IMR-90 (cell line): ENCODE results near the gene PC. TPM values are rescaled to one million over a fixed set of nuclear protein-coding genes. Genes with fewer than 3 reads are reported as not detected.

ENCODE experiments used
- ATAC-seq: fragments of 200-7000 bp; cut with Tn5 transposase; 2 replicates; pipeline ENCODE4 v1.9.1; 2020; ENCODE audit warnings: low read depth, mild to moderate bottlenecking, moderate library complexity
- BruUV-seq: library from RNA; stranded (reverse); fragments of 400-500 nt; replicated peaks from 2 replicates; lab custom pipeline; 2021; lab: Mats Ljungman, UMichigan
- CTCF ChIA-PET: fragments of 300-600 bp; formaldehyde crosslinking; extraction: SDS; loops from one replicate; lab custom pipeline; 2021; ENCODE audit warnings: antibody characterized with exemption; lab: Yijun Ruan, JAX
- POLR2A ChIA-PET: fragments of 300-600 bp; sonication (Branson Sonifier 250); formaldehyde crosslinking; loops from one replicate; lab custom pipeline; 2022; ENCODE audit warnings: antibody characterized with exemption; ENCODE audit not compliant: unreplicated experiment; lab: Charles Lee
- DNase-seq: peaks from one replicate; pipeline ENCODE4 v3.0.0; 2013
- H2AFZ ChIP-seq: replicated peaks from 2 replicates; pipeline ENCODE3; 2013; ENCODE audit warnings: low read length, mild to moderate bottlenecking; ENCODE audit not compliant: poor library complexity
- H2AK5ac ChIP-seq: 2 replicates; pipeline ENCODE4 v1.6.1; 2013; ENCODE audit warnings: low read depth, low read length, inconsistent platforms
- H2AK9ac ChIP-seq: replicated peaks from 2 replicates; pipeline ENCODE3; 2013; ENCODE audit warnings: mild to moderate bottlenecking, low read depth, low read length, moderate library complexity; ENCODE audit not compliant: poor library complexity
- H2BK120ac ChIP-seq: 2 replicates; pipeline ENCODE4 v1.6.1; 2013; ENCODE audit warnings: low read depth, low read length, inconsistent platforms
- H2BK15ac ChIP-seq: 3 replicates; pipeline ENCODE4 v1.6.1; 2013; ENCODE audit warnings: low read depth, low read length, inconsistent platforms
- H2BK20ac ChIP-seq: 2 replicates; pipeline ENCODE4 v1.6.1; 2013; ENCODE audit warnings: low read depth, mild to moderate bottlenecking, inconsistent platforms, low read length, moderate library complexity
- H2BK5ac ChIP-seq: 2 replicates; pipeline ENCODE4 v1.6.1; 2013; ENCODE audit warnings: mild to moderate bottlenecking, low read depth, low read length, inconsistent platforms; ENCODE audit not compliant: poor library complexity, severe bottlenecking
- H3K14ac ChIP-seq: replicated peaks from 2 replicates; pipeline ENCODE4 v1.6.1; 2013; ENCODE audit warnings: low read depth, low read length, inconsistent platforms
- H3K18ac ChIP-seq: 2 replicates; pipeline ENCODE4 v1.6.1; 2013; ENCODE audit warnings: low read depth, low read length, control low read depth
- H3K23ac ChIP-seq: 2 replicates; pipeline ENCODE4 v1.6.1; 2013; ENCODE audit warnings: low read depth, low read length, inconsistent platforms
- H3K27ac ChIP-seq: 2 replicates; pipeline ENCODE4 v1.5.1; 2013; ENCODE audit warnings: mild to moderate bottlenecking, control low read depth, low read length; ENCODE audit not compliant: insufficient read depth
- H3K27me3 ChIP-seq: 2 replicates; pipeline ENCODE4 v1.6.1; 2013; ENCODE audit warnings: low read length; ENCODE audit not compliant: control insufficient read depth, insufficient read depth
- H3K36me3 ChIP-seq: 2 replicates; pipeline ENCODE4 v1.6.1; 2013; ENCODE audit warnings: low read length, mixed read lengths; ENCODE audit not compliant: control insufficient read depth, insufficient read depth
- H3K4ac ChIP-seq: 2 replicates; pipeline ENCODE4 v1.6.1; 2013; ENCODE audit warnings: low read depth, low read length, inconsistent platforms
- H3K4me1 ChIP-seq: 2 replicates; pipeline ENCODE4 v1.6.1; 2013; ENCODE audit warnings: low read length, mixed read lengths; ENCODE audit not compliant: control insufficient read depth, insufficient read depth
- H3K4me2 ChIP-seq: 2 replicates; pipeline ENCODE4 v1.6.1; 2013; ENCODE audit warnings: low read depth, mild to moderate bottlenecking, control low read depth, low read length, moderate library complexity
- H3K4me3 ChIP-seq: 2 replicates; pipeline ENCODE4 v1.5.1; 2013; ENCODE audit warnings: low read depth, mild to moderate bottlenecking, control low read depth, low read length, moderate library complexity; ENCODE audit not compliant: insufficient read depth
- H3K56ac ChIP-seq: 2 replicates; pipeline ENCODE4 v1.6.1; 2013; ENCODE audit warnings: low read length, inconsistent platforms; ENCODE audit not compliant: insufficient read depth; ENCODE audit errors: extremely low read depth
- H3K79me1 ChIP-seq, 2 experiments: 2 replicates each; pipeline ENCODE4 v1.6.1; 2013; ENCODE audit warnings: low read length in 2 of 2, inconsistent platforms in 1 of 2, low read depth in 1 of 2
- H3K9ac ChIP-seq: 2 replicates; pipeline ENCODE4 v1.6.1; 2013; ENCODE audit warnings: low read depth, low read length, control low read depth
- H3K9me1 ChIP-seq: 2 replicates; pipeline ENCODE4 v1.6.1; 2013; ENCODE audit warnings: low read length, inconsistent platforms; ENCODE audit not compliant: insufficient read depth
- H3K9me3 ChIP-seq: 2 replicates; pipeline ENCODE4 v1.6.1; 2013; ENCODE audit warnings: low read length; ENCODE audit not compliant: control insufficient read depth, insufficient read depth
- H4K20me1 ChIP-seq: 2 replicates; pipeline ENCODE4 v1.6.1; 2013; ENCODE audit warnings: low read length, inconsistent platforms; ENCODE audit not compliant: insufficient read depth
- H4K5ac ChIP-seq: 2 replicates; pipeline ENCODE4 v1.6.1; 2013; ENCODE audit warnings: mild to moderate bottlenecking, low read depth, low read length, control low read depth
- H4K8ac ChIP-seq, 2 experiments: 2 replicates each; pipeline ENCODE4 v1.6.1; 2013; ENCODE audit warnings: low read depth in 2 of 2, low read length in 2 of 2, control low read depth in 1 of 2, inconsistent platforms in 1 of 2
- H4K91ac ChIP-seq: 2 replicates; pipeline ENCODE4 v1.6.1; 2013; ENCODE audit warnings: low read depth, low read length, inconsistent platforms; ENCODE audit not compliant: insufficient read depth
- BHLHE40 ChIP-seq: fragments of 150-350 bp; IDR thresholded peaks from 2 replicates; pipeline ENCODE4 v1.6.1; 2016; ENCODE audit warnings: mild to moderate bottlenecking, low read depth, low read length
- CEBPB ChIP-seq: IDR thresholded peaks from 2 replicates; pipeline ENCODE4 v1.6.1; 2012; ENCODE audit warnings: low read depth, low read length, improper control_type of control experiment
- CHD1 ChIP-seq: IDR thresholded peaks from 2 replicates; pipeline ENCODE4 v1.6.1; 2012; ENCODE audit warnings: low read depth, low read length, improper control_type of control experiment
- CTCF ChIP-seq: conservative IDR thresholded peaks from 2 replicates; pipeline ENCODE4 v1.5.1; 2012; ENCODE audit warnings: mild to moderate bottlenecking, low read depth, low read length, improper control_type of control experiment
- ELK1 ChIP-seq: fragments of 150-350 bp; IDR thresholded peaks from 2 replicates; pipeline ENCODE4 v1.6.1; 2016; ENCODE audit warnings: low read depth, mild to moderate bottlenecking, low read length, moderate library complexity, borderline replicate concordance
- FOS ChIP-seq: fragments of 150-350 bp; IDR thresholded peaks from 2 replicates; pipeline ENCODE4 v1.6.1; 2016; ENCODE audit warnings: low read depth, low read length
- MAFK ChIP-seq: IDR thresholded peaks from 2 replicates; pipeline ENCODE4 v1.6.1; 2012; ENCODE audit warnings: low read depth, low read length, improper control_type of control experiment
- MAZ ChIP-seq: IDR thresholded peaks from 2 replicates; pipeline ENCODE4 v1.6.1; 2012; ENCODE audit warnings: low read depth, mild to moderate bottlenecking, low read length, improper control_type of control experiment, moderate library complexity, borderline replicate concordance
- NFE2L2 ChIP-seq: fragments of 150-350 bp; IDR thresholded peaks from 2 replicates; pipeline ENCODE4 v1.6.1; 2016; ENCODE audit warnings: low read depth, mild to moderate bottlenecking, low read length
- POLR2A ChIP-seq: IDR thresholded peaks from 2 replicates; pipeline ENCODE4 v1.6.1; 2012; ENCODE audit warnings: mild to moderate bottlenecking, low read depth, low read length
- RAD21 ChIP-seq: IDR thresholded peaks from 2 replicates; pipeline ENCODE4 v1.6.1; 2012; ENCODE audit warnings: low read length, improper control_type of control experiment
- RCOR1 ChIP-seq: IDR thresholded peaks from 2 replicates; pipeline ENCODE4 v1.6.1; 2012; ENCODE audit warnings: mild to moderate bottlenecking, low read length, improper control_type of control experiment; ENCODE audit not compliant: insufficient replicate concordance
- RFX5 ChIP-seq: IDR thresholded peaks from 2 replicates; pipeline ENCODE4 v1.8.0; 2012; ENCODE audit warnings: low read depth, mild to moderate bottlenecking, low read length, moderate library complexity
- SMC3 ChIP-seq: fragments of 150-350 bp; IDR thresholded peaks from 2 replicates; pipeline ENCODE4 v1.6.1; 2016; ENCODE audit warnings: low read depth, mild to moderate bottlenecking, antibody characterized with exemption, low read length, moderate library complexity
- WGBS, 2 experiments: methylation state at CpG; one replicate each; pipeline versions ENCODE4 v1.1.5 to v1.1.7; 2013; ENCODE audit warnings: missing lambda C conversion rate in 2 of 2; ENCODE audit not compliant: insufficient read length in 1 of 2; ENCODE audit errors: extremely low coverage in 2 of 2; 5-methylcytosine and 5-hydroxymethylcytosine counted together
- dilution Hi-C: fragments of 300-500 bp; cut with HindIII; formaldehyde crosslinking; loops from one replicate; pipeline ENCODE4 v1.14.3; 2018; ENCODE audit warnings: low sequenced_read_pairs; ENCODE audit not compliant: unreplicated experiment
- in situ Hi-C: fragments of 300-500 bp; cut with MboI; formaldehyde crosslinking; loops from 3 replicates; pipeline ENCODE4 v1.14.3; 2019; ENCODE audit warnings: low sequenced_read_pairs, inconsistent platforms, mixed read lengths
- intact Hi-C: fragments of 100-400 bp; cut with micrococcal nuclease; formaldehyde crosslinking; loops from 2 replicates; pipeline ENCODE4 v1.10.0; 2022
- polyA plus RNA-seq, 3 experiments: library from polyadenylated mRNA; depleted of rRNA; stranded (reverse); fragments of >200 nt; gene quantifications; 2 replicates each; pipeline ENCODE4 v1.2.3, GENCODE V29; 2012; ENCODE audit warnings: low replicate concordance in 1 of 3
- total RNA-seq: library from RNA; depleted of rRNA; stranded (reverse); fragments of >200 nt; gene quantifications from 2 replicates; pipeline ENCODE4 v1.2.3, GENCODE V29; 2012
- TF ChIP-seq, protein P1 (sequence below): fragments of 150-350 bp; IDR thresholded peaks from 2 replicates; pipeline ENCODE4 v1.6.1; 2017; ENCODE audit warnings: mild to moderate bottlenecking, antibody characterized with exemption, low read length, low read depth

The PC gene
- total and polyA plus RNA-seq, 2 of the 4 experiments (the other 2 are of a cell fraction), result 13.6 to 15.7 TPM

- no peak for TF ChIP-seq CTCF
Measured at GRCh38 chr11:66879999-66880398, 78.2 kb downstream of the PC start (continued).

DNA sequence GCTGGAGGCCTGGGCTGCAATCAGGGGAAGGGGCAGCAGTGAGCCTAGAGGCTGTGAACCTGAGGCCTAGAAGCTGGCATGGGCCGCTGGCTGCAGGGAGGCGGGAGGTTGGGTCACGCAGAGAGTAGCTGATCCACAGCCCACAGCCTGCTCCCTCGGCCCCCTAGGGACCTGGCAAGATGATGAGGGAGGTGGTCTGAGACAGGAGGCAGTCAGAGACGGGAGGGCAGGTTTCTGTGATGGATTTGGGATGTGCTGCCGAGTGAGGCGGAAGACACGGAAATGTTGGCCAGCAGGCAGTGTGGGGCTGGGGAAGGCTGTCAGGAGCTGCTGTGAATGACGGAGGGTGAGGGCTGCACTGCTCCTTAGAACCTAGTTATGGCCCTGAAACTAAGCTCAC is 78.6 kb downstream of the PC start:
- Histone ChIP-seq H2AK5ac (peak overlapping the region; percentile 69), H3K14ac (no peak overlapping the region), H2AFZ (no peak overlapping the region), H3K9me1 (peaks cover 5% of the 10 kb centered on the region), H4K5ac (no peak overlapping the region), H3K4me2 (no peak overlapping the region), H2AK9ac (peak overlapping the region; percentile 61), H3K4me3 (no peak overlapping the region), H3K9ac (no peak overlapping the region), H3K4ac (0 out of 2 replicates have a peak overlapping the region, but pooled peaks have one; percentile 6), H3K23ac (no peak overlapping the region), H2BK120ac (no peak overlapping the region), H4K8ac (no peak overlapping the region), H3K27me3 (no peaks in the 10 kb centered on the region), H3K79me1 (peaks cover 0 to 21% of the 10 kb centered on the region in 2 experiments; a peak in 2 of 4 replicates), H2BK5ac (no peak overlapping the region), H4K91ac (no peak overlapping the region; the same call in 1 of the 2 replicates), H3K56ac (no peak overlapping the region), H3K4me1 (peaks cover 43% of the 10 kb centered on the region), H2BK15ac (no peak overlapping the region), H4K20me1 (no peaks in the 10 kb centered on the region), H2BK20ac (no peak overlapping the region), H3K18ac (no peak overlapping the region), H3K9me3 (no peaks in the 10 kb centered on the region), H3K27ac (no peak overlapping the region), H3K36me3 (no peaks in the 10 kb centered on the region)
- CTCF ChIA-PET, result no interaction called here
- intact Hi-C loops, result no loop called here
- no TSS peak for BruUV-seq
- ATAC-seq, result no peak
- POLR2A ChIA-PET, result no interaction called here
- in situ Hi-C loops, result no loop called here
- WGBS, 2 experiments, result 94% methylated on average over 5 of the region's 9 CpGs; no CpG with 5 or more reads in 1 of the 2 experiments
- no peak for DNase-seq
- dilution Hi-C loops, result no loop called here
- TF ChIP-seq, protein P1, sequence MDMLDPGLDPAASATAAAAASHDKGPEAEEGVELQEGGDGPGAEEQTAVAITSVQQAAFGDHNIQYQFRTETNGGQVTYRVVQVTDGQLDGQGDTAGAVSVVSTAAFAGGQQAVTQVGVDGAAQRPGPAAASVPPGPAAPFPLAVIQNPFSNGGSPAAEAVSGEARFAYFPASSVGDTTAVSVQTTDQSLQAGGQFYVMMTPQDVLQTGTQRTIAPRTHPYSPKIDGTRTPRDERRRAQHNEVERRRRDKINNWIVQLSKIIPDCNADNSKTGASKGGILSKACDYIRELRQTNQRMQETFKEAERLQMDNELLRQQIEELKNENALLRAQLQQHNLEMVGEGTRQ, result no peak
- TF ChIP-seq NFE2L2 (no peak), POLR2A (no peak), CEBPB (no peak), RFX5 (no peak), BHLHE40 (no peak), MAZ (no peak), SMC3 (no peak), MAFK (no peak), FOS (no peak), CHD1 (no peak), RAD21 (no peak), RCOR1 (no peak), ELK1 (no peak)
